SIG-M5 (cell line): ENCODE data around the gene ADARB2.
"Not testable (repeated sequence)": the region's sequence is repeated elsewhere in the genome, so short reads cannot be mapped to it uniquely, and the experiment has no call there.

ENCODE experiments used
- DNase-seq: peaks from one replicate; lab custom pipeline; 2025; lab: John Stamatoyannopoulos, UW

The ADARB2 gene

DNA sequence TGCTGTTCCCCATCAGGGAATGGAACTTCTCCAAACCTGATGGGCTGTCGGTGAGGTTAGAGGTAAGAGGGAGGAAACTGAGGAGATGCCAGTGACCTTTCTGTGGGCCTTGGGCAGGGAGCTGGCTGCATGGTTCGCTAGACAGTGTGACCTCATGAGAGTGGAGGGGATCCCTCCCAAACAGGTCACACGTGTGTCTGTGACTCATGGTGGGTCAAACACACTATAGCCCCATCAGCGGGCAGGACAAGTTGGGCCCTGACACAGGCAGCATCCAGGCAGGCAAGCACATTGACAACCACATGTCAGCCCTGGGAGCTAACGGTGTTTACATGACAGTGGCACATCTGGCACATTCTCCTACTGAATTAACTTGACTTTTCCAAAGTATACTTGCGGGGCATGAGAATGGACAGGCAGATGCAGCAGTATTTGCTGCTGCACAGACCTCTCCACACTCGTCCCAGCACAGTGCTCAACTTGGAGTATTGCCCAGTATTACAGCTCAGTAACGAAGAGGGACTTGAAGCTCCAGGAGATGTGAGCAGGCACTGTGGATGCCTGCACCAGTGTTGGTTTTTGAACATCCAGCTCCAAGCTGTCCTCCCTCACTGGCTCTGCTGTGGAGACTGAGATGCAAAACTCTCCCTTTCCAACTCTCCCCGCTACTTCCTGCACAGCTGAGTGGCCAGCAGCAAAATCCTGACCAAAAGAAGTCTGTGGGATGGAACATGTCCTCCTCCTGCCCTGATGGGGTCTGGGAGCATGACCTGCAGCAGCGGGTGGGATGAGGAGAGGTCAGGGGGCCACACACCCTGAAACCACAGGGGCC, 481.5 kb downstream of the ADARB2 start:
- no peak for DNase-seq

GRCh38 chr10:1255118-1255517, 482.2 kb downstream of the ADARB2 start:
- no peak for DNase-seq

DNA sequence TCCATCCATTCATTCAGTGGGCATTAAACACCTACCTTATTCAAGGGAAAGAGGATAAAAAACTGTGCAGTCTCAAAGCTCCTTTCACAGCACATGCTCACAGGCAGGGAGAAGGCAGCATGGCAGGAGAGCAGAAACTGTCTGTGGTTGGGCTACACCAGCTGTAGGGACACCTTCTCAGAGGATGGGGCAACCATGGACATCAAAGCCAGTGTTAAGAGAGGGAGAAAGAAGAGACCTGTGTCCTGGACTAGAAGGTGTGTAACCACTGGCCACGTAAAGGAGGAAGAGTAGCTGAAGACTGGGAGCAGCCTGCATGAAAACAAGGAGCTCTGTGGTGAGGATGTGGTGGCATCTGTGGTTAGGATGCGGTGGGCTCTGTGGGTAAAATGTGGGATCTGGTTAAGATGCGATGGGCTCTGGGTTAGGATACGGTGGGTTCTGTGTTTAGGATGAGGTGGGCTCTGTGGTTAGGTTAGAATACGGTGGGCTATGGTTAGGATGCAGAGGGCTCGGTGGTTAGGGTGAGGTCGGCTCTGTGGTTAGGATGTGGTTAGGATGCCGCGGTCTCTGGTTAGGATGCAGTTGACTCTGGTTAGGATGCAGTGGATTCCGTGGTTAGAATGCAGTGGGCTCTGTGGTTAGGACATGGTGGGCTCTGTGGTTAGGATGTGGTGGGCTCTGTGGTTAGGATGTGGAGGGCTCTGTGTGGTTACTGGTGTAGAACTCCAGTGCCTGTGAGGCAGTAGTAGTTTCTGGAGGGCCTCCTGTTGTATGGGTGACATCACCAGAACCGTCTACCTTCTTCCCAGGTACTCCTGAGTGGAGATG, 483.6 kb downstream of the ADARB2 start:
- DNase-seq: no peak

GRCh38 chr10:1251769-1252168, 485.6 kb downstream of the ADARB2 start:
- no peak for DNase-seq

DNA sequence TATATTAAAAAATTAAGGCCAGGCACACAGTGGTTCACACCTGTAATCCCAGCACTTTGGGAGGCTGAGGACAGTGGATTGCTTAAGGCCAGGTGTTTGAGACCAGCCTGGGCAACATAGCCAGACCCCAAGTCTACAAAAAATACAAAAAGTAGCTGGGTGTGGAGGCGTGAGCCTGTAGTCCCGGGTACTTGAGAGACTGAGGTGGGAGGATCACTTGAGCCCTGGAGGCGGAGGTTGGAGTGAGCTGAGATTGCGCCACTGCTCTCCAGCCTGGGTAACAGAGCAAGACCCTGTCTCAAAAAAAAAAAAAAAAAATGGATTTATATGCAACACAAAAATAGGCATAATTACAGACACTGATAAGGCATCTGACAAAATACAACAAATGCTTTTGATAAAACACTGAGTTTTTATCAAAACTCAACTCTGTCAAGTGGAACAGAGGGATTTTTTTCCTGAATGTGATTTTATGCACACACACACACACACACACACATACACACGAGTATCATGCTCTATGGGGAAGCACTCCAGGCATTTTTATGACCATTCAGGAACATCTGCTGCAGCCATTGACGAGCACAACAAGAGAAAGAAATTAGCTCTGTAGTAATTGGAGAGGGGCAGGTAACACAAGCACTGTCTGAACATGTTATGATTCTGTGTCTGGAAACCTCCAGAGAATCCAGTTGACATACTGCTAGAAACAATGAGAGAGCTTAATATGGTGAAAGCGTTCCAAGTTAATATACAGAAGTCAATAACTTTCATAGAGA, 488.0 kb downstream of the ADARB2 start:
- DNase-seq: no peak

DNA sequence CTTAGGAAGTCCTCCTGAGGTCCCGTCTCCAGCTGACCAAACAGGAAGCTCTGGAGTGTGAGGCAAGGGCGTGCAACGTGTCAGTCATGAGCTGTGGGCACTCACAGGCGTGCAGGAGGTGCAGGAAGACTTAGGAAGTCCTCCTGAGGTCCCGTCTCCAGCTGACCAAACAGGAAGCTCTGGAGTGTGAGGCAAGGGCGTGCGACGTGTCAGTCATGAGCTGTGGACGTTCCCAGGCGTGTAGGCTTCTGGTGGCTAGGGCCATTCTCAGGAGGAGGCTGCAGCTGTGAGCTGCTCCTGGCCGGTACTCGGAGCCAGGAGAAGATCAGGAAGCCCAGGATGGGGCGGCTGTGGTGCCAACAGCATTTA, 489.1 kb downstream of the ADARB2 start:
- not testable (repeated sequence) for DNase-seq

DNA sequence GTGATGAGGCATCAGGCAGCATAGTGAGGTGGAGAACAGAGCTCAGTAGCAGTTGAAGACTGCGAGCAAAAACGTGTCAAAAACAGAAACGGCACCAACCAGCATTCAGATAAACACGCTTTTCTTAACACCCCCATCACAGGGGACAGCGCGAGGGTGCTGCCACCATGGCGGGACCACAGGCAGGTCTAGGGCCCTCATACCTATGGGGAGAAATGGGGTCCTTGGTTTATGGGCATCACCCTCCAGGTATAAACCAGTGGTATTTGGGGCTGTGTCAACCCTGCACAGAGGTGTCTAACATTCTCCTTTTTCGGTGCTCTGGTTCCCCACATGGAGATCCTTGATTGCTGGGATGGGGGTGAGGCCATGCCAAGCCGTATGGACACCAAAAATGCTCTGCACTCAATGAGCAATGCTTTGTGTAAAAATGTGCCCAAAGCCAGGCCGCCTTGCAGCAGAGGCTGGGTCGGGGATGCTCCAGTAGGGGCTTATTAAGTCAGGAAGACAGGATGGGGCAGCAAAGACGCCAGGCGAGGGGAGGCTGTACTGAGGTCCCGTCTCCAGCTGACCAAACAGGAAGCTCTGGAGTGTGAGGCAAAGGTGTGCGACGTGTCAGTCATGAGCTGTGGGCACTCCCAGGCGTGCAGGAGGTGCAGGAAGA, 489.6 kb downstream of the ADARB2 start:
- DNase-seq: no peak

DNA sequence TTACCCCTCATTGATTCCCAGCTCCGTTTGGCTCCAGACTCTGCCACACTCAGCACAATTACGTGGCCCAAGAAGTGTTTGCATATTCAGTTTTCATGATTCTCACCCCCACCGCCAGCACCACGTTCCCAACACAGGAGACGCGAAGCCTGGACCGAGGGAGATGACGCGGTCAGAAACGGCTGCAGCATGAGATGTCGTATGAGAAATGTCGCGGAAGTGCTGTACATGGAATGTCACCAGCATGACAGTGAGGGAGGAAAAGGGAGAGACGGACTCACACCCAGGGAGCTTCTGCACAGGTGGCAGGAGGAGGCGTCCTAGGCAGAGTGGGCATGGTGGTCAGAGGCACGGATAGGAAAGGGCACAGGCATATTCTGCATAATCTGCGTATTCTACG, 492.8 kb downstream of the ADARB2 start:
- DNase-seq: no peak

DNA sequence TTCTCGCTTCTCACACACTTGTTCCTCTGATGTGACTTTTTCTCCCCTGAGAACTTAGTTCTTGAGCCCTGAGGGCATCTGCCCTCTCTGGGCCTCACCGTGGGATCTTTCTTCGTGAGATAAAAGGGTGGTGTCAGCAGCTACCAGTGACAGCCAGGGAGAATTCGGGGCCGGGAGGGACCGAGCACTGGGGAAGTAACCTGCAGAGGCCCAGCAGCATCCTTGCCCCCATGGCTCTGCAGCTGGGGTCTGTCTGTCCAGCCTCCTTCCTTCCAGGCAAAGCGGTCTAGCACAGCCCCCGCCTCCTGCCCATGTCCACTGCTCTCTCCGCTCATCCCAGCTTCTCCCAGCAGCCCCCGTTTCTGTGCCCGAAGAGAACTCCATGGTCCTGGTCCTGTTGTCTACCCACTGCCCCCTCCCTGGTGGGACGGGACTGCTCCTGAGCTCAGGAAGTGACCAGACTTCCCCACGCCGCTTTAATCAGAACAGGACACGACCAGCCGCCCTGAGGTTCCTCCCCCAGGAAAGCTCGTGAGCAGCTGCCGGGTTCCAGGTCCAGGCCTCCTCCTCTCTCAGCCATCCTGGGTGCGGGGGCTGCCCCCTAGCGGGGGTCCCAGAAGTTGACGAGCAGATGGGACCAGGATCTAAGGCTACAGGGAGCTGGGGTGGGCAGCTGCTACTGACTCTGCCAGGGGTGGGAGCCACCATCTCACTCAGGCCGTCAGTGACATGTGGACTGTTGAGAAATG, 493.7 kb downstream of the ADARB2 start:
- DNase-seq: no peak

DNA sequence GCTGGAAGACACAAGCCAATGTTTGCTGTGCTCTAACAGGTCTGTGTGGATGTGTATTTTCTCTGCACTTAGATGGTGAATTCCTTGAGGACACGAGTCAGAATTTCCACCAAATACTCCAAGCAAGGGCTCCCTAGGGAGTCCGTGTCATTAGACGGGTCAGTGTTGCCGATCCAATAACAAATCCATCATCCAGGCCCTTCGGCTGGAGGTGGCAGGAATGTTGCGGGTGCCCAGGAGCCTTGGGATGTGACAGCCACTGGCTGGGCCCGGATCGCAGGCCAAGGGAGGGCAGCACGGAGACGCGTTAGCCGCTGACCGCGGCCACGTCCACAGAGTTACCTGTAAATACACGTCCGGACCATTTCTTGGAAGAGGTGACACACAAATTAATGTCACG, 494.4 kb downstream of the ADARB2 start:
- no peak for DNase-seq

DNA sequence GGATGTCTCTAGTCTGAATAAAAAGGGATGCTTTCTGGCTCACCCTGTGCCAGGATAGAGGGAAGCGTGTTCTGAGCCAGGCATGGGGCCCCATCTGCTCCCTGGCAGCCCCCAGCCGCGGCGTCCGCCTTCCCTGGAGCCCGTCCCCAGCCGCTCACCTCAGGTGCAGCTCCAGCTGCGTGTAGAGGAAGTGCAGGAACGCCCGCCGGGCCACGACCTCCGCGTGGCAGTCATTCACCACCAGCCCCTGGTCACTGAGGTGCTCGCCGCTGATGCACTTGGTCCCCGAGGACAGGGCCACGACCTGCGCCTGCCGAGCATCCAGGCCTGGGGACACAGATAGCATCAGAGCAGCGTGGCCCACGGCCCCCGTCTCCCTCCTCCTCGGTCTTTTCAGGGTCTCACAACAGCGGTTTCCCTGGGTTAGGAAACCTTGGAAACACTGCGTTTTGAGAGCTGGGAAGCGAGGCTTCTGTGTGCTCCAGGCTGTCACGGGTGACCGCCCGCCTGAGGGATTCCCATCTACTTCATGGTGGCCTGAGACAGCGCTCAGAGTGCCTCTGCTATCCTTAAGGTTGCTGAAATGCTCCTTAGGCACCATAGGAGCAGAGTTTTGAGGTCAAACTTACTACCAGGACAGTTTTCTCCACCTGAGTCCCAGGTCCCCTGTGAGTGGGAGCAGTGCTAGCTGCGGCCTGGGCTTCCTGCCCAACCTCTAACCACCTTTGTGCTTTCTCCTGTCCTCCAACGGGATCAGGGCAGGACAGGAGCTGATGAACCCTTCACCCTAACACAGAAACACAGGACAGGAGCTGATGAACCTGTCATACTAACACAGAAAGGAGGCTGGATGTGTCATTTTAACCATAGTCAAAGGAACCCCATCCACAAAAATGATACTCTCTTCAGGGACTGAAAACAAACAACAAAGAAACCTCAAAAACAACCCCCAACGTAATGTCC, 495.1 kb downstream of the ADARB2 start:
- no peak for DNase-seq

DNA sequence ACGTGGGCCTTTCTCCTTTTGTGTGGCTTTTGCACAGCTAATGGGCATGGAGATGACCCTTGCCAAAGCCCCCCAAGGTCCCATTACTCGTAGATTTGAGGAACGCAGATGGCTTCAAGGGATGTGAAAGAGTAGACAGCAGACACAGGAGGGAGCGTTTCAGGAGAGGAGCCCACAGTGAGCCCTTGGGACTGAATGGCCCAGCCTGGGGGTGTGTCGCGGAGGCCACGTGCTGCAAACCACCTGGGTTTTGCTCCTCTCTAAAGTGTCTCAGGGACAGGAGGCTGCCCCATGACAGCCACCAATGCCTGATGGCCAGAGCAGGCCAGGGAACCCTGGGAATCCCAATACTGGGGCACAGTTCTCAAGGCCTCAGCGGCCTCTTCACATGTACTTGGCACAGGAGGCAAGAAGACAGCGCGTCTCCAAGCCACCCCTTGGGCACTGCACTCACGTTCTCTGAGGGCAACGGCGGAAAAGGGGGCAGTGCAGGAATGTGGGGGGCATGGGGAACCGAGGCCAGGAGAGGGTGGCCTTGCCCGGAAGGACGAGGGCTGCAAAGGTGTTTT, 495.9 kb downstream of the ADARB2 start:
- no peak for DNase-seq

DNA sequence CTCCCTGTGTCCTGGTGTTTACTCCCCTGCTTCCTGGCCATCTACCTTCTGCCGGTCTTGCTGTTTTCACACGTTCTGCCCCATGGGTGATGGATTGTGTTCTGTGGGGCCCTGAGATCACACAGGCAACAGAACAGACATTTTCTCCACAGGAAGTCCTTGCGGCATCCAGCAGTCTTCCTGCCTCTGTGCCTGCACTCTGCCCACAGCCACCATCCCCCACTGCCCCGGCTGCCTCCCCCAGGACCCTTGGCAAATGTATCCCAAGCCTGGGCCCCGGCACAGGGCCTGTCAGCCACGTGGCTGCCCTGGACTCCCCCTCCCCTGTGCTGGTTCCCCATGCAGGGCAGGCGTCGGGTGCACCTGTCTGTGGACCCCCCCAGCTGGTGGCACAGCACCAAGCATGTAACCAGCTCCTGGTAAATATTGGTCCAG, 497.0 kb downstream of the ADARB2 start:
- DNase-seq: no peak

- DNase-seq: no peak
Observed at GRCh38 chr10:1233031-1233430, 504.3 kb downstream of the ADARB2 start.

DNA sequence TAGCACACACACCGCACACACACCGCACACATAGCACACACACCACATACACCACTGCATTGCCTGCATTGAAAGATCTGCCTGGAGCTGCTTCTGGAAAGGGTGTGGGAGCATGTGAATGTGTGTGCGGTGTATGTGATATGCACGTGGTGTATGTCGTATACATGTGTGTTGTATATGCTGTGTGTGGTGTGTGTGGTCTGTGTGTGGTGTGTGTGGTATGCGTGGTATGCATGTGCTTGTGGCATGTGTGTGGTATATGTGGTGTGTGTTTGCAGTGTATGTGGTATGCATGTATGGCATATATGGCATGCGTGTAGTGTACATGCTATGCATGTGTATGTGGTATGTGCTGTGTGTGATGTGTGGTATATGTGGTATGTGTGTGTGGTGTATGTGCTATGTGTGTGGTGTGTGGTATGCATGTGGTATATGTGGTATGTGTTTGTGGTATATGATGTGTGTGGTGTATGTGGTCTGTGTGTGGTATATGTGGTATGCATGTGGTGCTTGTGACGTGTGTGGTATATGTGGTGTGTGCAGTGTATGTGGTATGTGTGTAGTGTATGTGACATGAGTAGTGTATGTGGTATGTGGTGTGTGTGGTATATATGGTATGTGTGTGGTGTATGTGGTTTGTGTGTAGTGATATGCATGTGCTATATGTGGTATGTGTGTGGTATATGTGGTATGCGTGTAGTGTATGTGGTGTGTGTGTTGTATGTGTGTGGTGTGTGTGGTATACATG, 505.0 kb downstream of the ADARB2 start:
- no peak for DNase-seq

- no peak for DNase-seq
Observed at GRCh38 chr10:1230592-1231275, 506.6 kb downstream of the ADARB2 start.

- DNase-seq: no peak
Observed at GRCh38 chr10:1230138-1230537, 507.2 kb downstream of the ADARB2 start.

GRCh38 chr10:1229574-1229973, 507.8 kb downstream of the ADARB2 start:
- DNase-seq: no peak
